EH (cell line): ENCODE results near the gene CERK.

Source experiments
- DNase-seq: peaks from one replicate; pipeline ENCODE4 v3.0.0-alpha.2; 2015; ENCODE audit warnings: low read depth

CERK gene

GRCh38 chr22:46764779-46765485, 26.9 kb upstream of the CERK start:
- DNase-seq: no peak

- peak; percentile 18 for DNase-seq
These were observed 26.2 kb upstream of the CERK start for GRCh38 chr22:46764140-46764680.

GRCh38 chr22:46763051-46763705, 25.1 kb upstream of the CERK start:
- peak; percentile 51 for DNase-seq

- DNase-seq: peak; percentile 93
These were observed 24.4 kb upstream of the CERK start, which contains the start of gene TBC1D22A for GRCh38 chr22:46762238-46763050. Gene TBC1D22A, plus strand, starts transcription at chr22:46762650. Its CDS starts 137 bp downstream, at chr22:46762787.

GRCh38 chr22:46761539-46762237, 23.6 kb upstream of the CERK start:
- DNase-seq: no peak

GRCh38 chr22:46761017-46761416, 23.0 kb upstream of the CERK start:
- DNase-seq: no peak

- peak; percentile 62 for DNase-seq
These were observed 20.8 kb upstream of the CERK start for GRCh38 chr22:46758867-46759290.

GRCh38 chr22:46758121-46758520, 20.1 kb upstream of the CERK start:
- no peak for DNase-seq

GRCh38 chr22:46757104-46757503, 19.1 kb upstream of the CERK start:
- DNase-seq: no peak

GRCh38 chr22:46756097-46756496, 18.0 kb upstream of the CERK start:
- no peak for DNase-seq

GRCh38 chr22:46755525-46755924, 17.5 kb upstream of the CERK start:
- DNase-seq: no peak

GRCh38 chr22:46754826-46755225, 16.8 kb upstream of the CERK start:
- DNase-seq: no peak

GRCh38 chr22:46754110-46754799, 16.2 kb upstream of the CERK start:
- peak; percentile 99 for DNase-seq

GRCh38 chr22:46753761-46754109, 15.7 kb upstream of the CERK start:
- DNase-seq: no peak

GRCh38 chr22:46753360-46753759, 15.3 kb upstream of the CERK start:
- no peak for DNase-seq

- no peak for DNase-seq
These were observed 14.9 kb upstream of the CERK start for GRCh38 chr22:46752988-46753310.

- no peak for DNase-seq
These were observed 14.4 kb upstream of the CERK start for GRCh38 chr22:46752286-46752987.

GRCh38 chr22:46750863-46751443, 12.9 kb upstream of the CERK start:
- no peak for DNase-seq

- DNase-seq: no peak
These were observed 12.4 kb upstream of the CERK start for GRCh38 chr22:46750530-46750800.

GRCh38 chr22:46749682-46750529, 11.9 kb upstream of the CERK start:
- peak; percentile 17 for DNase-seq
